HEK293 (cell line): ENCODE measurements around the gene FKRP.

ENCODE experiments used
- CTCF ChIP-seq: fragments of 450-650 bp; formaldehyde crosslinking; IDR thresholded peaks from 2 replicates; pipeline ENCODE4 v1.5.1; 2016; ENCODE audit warnings: missing biosample characterization, missing genetic modification characterization
- PATZ1 ChIP-seq: fragments of 450-650 bp; formaldehyde crosslinking; IDR thresholded peaks from 2 replicates; pipeline ENCODE4 v1.5.1; 2016; ENCODE audit warnings: missing biosample characterization, missing genetic modification characterization
- PRDM4 ChIP-seq: fragments of 450-650 bp; formaldehyde crosslinking; IDR thresholded peaks from 2 replicates; pipeline ENCODE4 v1.5.1; 2017; ENCODE audit warnings: missing biosample characterization, missing genetic modification characterization
- RBAK ChIP-seq: fragments of 450-650 bp; formaldehyde crosslinking; IDR thresholded peaks from 2 replicates; pipeline ENCODE4 v1.5.1; 2016; ENCODE audit warnings: missing biosample characterization, missing genetic modification characterization
- REPIN1 ChIP-seq: fragments of 450-650 bp; formaldehyde crosslinking; IDR thresholded peaks from 2 replicates; pipeline ENCODE4 v1.5.1; 2017; ENCODE audit warnings: missing biosample characterization, missing genetic modification characterization, low read depth
- REST ChIP-seq: fragments of 450-650 bp; formaldehyde crosslinking; IDR thresholded peaks from 2 replicates; pipeline ENCODE4 v1.5.1; 2016; ENCODE audit warnings: missing biosample characterization, missing genetic modification characterization
- ZFP41 ChIP-seq: fragments of 450-650 bp; formaldehyde crosslinking; IDR thresholded peaks from 2 replicates; pipeline ENCODE4 v1.5.1; 2016; ENCODE audit warnings: missing biosample characterization, missing genetic modification characterization, borderline replicate concordance
- ZNF398 ChIP-seq: fragments of 450-650 bp; formaldehyde crosslinking; IDR thresholded peaks from 2 replicates; pipeline ENCODE4 v1.5.1; 2017; ENCODE audit warnings: missing biosample characterization, missing genetic modification characterization
- ZNF416 ChIP-seq: fragments of 450-650 bp; formaldehyde crosslinking; IDR thresholded peaks from 2 replicates; pipeline ENCODE4 v1.5.1; 2016; ENCODE audit warnings: missing biosample characterization, missing genetic modification characterization
- ZNF561 ChIP-seq: fragments of 450-650 bp; IDR thresholded peaks from 2 replicates; pipeline ENCODE4 v1.5.1; 2018; ENCODE audit warnings: missing biosample characterization, missing genetic modification characterization, borderline replicate concordance
- ZNF777 ChIP-seq: fragments of 450-650 bp; formaldehyde crosslinking; IDR thresholded peaks from 2 replicates; pipeline ENCODE4 v1.5.1; 2017; ENCODE audit warnings: missing biosample characterization, missing genetic modification characterization, borderline replicate concordance
- ZNF785 ChIP-seq: fragments of 450-650 bp; formaldehyde crosslinking; IDR thresholded peaks from 2 replicates; pipeline ENCODE4 v1.5.1; 2016; ENCODE audit warnings: missing biosample characterization, missing genetic modification characterization

- no peak for TF ChIP-seq CTCF
- no peak for TF ChIP-seq ZNF777 (tag by site-specific recombination)
- TF ChIP-seq ZNF785 (tag by site-specific recombination): no peak
- no peak for TF ChIP-seq ZNF398 (tag by site-specific recombination)
- TF ChIP-seq RBAK: no peak
- TF ChIP-seq PRDM4 (tag by site-specific recombination): no peak
- TF ChIP-seq ZFP41 (tag by site-specific recombination): no peak
- TF ChIP-seq PATZ1 (tag by site-specific recombination): no peak
- no peak for TF ChIP-seq REPIN1 (tag by site-specific recombination)
- no peak for TF ChIP-seq ZNF561 (tag by site-specific recombination)
- no peak for TF ChIP-seq REST
- TF ChIP-seq ZNF416: no peak
These were observed 43.1 kb downstream of the FKRP start for GRCh38 chr19:46788968-46789338.
